Measurements from ENCODE around the gene SCN9A.

The SCN9A gene

GRCh38 chr2:166249318-166249717, 126.4 kb downstream of the SCN9A start:
- H3K4me3 ChIP-seq (ENCODE audit: low read depth, low read length, poor library complexity, severe bottlenecking) = no peak overlapping the region
- H3F3A ChIP-seq (ENCODE audit: insufficient read depth, low read length) = no peaks in the 10 kb centered on the region
- no peak overlapping the region for H3K27ac ChIP-seq (ENCODE audit: low read depth, low read length, poor library complexity, severe bottlenecking)
- no peak overlapping the region for H2AFZ ChIP-seq (ENCODE audit: low read length)
- no peak overlapping the region for H3K4me2 ChIP-seq (ENCODE audit: low read length)
- TF ChIP-seq EZH2 (IDR thresholded peaks at IDR 0.05; ENCODE audit: borderline replicate concordance, low read length) = no peak
- TF ChIP-seq CTCF (IDR thresholded peaks at IDR 0.05; ENCODE audit: low read length) = no peak
- no peaks in the 10 kb centered on the region for H3K9me3 ChIP-seq (ENCODE audit: low read length)
- no peaks in the 10 kb centered on the region for H3K79me2 ChIP-seq (ENCODE audit: insufficient read depth, low read length)
- no peaks in the 10 kb centered on the region for H3K4me1 ChIP-seq (ENCODE audit: insufficient read depth, low read length, severe bottlenecking)
- H3K27me3 ChIP-seq (ENCODE audit: insufficient read depth, low read length) = no peaks in the 10 kb centered on the region
- H4K20me1 ChIP-seq (ENCODE audit: insufficient read depth, low read length) = no peaks in the 10 kb centered on the region
- H3K9me2 ChIP-seq (ENCODE audit: low read depth, low read length) = no peaks in the 10 kb centered on the region
- no peaks in the 10 kb centered on the region for H3K36me3 ChIP-seq (ENCODE audit: insufficient read depth, low read length)
- no peak overlapping the region for H3K9ac ChIP-seq (ENCODE audit: low read length)

GRCh38 chr2:166246901-166247300, 128.8 kb downstream of the SCN9A start:
- Histone ChIP-seq H3K27me3 (ENCODE audit: insufficient read depth, low read length) (no peaks in the 10 kb centered on the region), H2AFZ (ENCODE audit: low read length) (no peak overlapping the region), H3K9me3 (ENCODE audit: low read length) (no peaks in the 10 kb centered on the region), H3K4me2 (ENCODE audit: low read length) (no peak overlapping the region), H3K4me1 (ENCODE audit: insufficient read depth, low read length, severe bottlenecking) (no peaks in the 10 kb centered on the region), H4K20me1 (ENCODE audit: insufficient read depth, low read length) (no peaks in the 10 kb centered on the region), H3F3A (ENCODE audit: insufficient read depth, low read length) (no peaks in the 10 kb centered on the region), H3K27ac (ENCODE audit: low read depth, low read length, poor library complexity, severe bottlenecking) (no peak overlapping the region), H3K79me2 (ENCODE audit: insufficient read depth, low read length) (no peaks in the 10 kb centered on the region), H3K9me2 (ENCODE audit: low read depth, low read length) (no peaks in the 10 kb centered on the region), H3K36me3 (ENCODE audit: insufficient read depth, low read length) (no peaks in the 10 kb centered on the region), H3K4me3 (ENCODE audit: low read depth, low read length, poor library complexity, severe bottlenecking) (no peak overlapping the region), H3K9ac (ENCODE audit: low read length) (no peak overlapping the region)
- no peak for TF ChIP-seq CTCF (IDR thresholded peaks at IDR 0.05; ENCODE audit: low read length)
- TF ChIP-seq EZH2 (IDR thresholded peaks at IDR 0.05; ENCODE audit: borderline replicate concordance, low read length) = no peak

- H3K4me2 ChIP-seq (ENCODE audit: low read length) = no peak overlapping the region
- no peaks in the 10 kb centered on the region for H3K36me3 ChIP-seq (ENCODE audit: insufficient read depth, low read length)
- H2AFZ ChIP-seq (ENCODE audit: low read length) = no peak overlapping the region
- no peaks in the 10 kb centered on the region for H3K9me2 ChIP-seq (ENCODE audit: low read depth, low read length)
- H4K20me1 ChIP-seq (ENCODE audit: insufficient read depth, low read length) = no peaks in the 10 kb centered on the region
- H3K4me1 ChIP-seq (ENCODE audit: insufficient read depth, low read length, severe bottlenecking) = no peaks in the 10 kb centered on the region
- H3K79me2 ChIP-seq (ENCODE audit: insufficient read depth, low read length) = no peaks in the 10 kb centered on the region
- no peak overlapping the region for H3K27ac ChIP-seq (ENCODE audit: low read depth, low read length, poor library complexity, severe bottlenecking)
- H3F3A ChIP-seq (ENCODE audit: insufficient read depth, low read length) = no peaks in the 10 kb centered on the region
- H3K27me3 ChIP-seq (ENCODE audit: insufficient read depth, low read length) = no peaks in the 10 kb centered on the region
- no peak for TF ChIP-seq EZH2 (IDR thresholded peaks at IDR 0.05; ENCODE audit: borderline replicate concordance, low read length)
- TF ChIP-seq CTCF (IDR thresholded peaks at IDR 0.05; ENCODE audit: low read length) = no peak
- no peaks in the 10 kb centered on the region for H3K9me3 ChIP-seq (ENCODE audit: low read length)
- H3K4me3 ChIP-seq (ENCODE audit: low read depth, low read length, poor library complexity, severe bottlenecking) = no peak overlapping the region
- no peak overlapping the region for H3K9ac ChIP-seq (ENCODE audit: low read length)
Observed at GRCh38 chr2:166242309-166242708, 133.4 kb downstream of the SCN9A start.
